H9 (cell line): ENCODE measurements around the gene ZNF544. TPM values are rescaled to one million over a fixed set of nuclear protein-coding genes. Genes with fewer than 3 reads are reported as not detected.

ENCODE experiments used
- DNase-seq: peaks from one replicate; pipeline ENCODE4 v3.0.0-alpha.2; 2017
- H2AFZ ChIP-seq: one replicate; pipeline ENCODE4 v1.6.1; 2013; ENCODE audit warnings: mild to moderate bottlenecking, low read length, control low read depth, moderate library complexity
- H2AK5ac ChIP-seq: 2 replicates; pipeline ENCODE4 v1.6.1; 2013; ENCODE audit warnings: low read length, control low read depth, mixed read lengths; ENCODE audit not compliant: insufficient read length
- H2BK120ac ChIP-seq: one replicate; pipeline ENCODE4 v1.6.1; 2013; ENCODE audit warnings: low read depth, mild to moderate bottlenecking, low read length, control low read depth, inconsistent platforms; ENCODE audit not compliant: poor library complexity, severe bottlenecking
- H2BK12ac ChIP-seq: 2 replicates; pipeline ENCODE4 v1.6.1; 2013; ENCODE audit warnings: low read length, control low read depth, mixed read lengths, low read depth; ENCODE audit not compliant: insufficient read length
- H2BK15ac ChIP-seq: 2 replicates; pipeline ENCODE4 v1.6.1; 2013; ENCODE audit warnings: low read depth, low read length, control low read depth
- H2BK20ac ChIP-seq: one replicate; pipeline ENCODE4 v1.6.1; 2013; ENCODE audit warnings: low read depth, mild to moderate bottlenecking, low read length, control low read depth, inconsistent platforms; ENCODE audit not compliant: poor library complexity, severe bottlenecking
- H2BK5ac ChIP-seq: 2 replicates; pipeline ENCODE4 v1.6.1; 2013; ENCODE audit warnings: low read length, control low read depth, mixed read lengths; ENCODE audit not compliant: insufficient read length
- H3K14ac ChIP-seq: 2 replicates; pipeline ENCODE4 v1.6.1; 2013; ENCODE audit warnings: low read length, control low read depth; ENCODE audit not compliant: insufficient read depth
- H3K18ac ChIP-seq: 2 replicates; pipeline ENCODE4 v1.6.1; 2013; ENCODE audit warnings: low read depth, mild to moderate bottlenecking, mixed read lengths, low read length, control low read depth; ENCODE audit not compliant: insufficient read length
- H3K23ac ChIP-seq: 2 replicates; pipeline ENCODE4 v1.6.1; 2013; ENCODE audit warnings: low read length, control low read depth, mixed read lengths, low read depth; ENCODE audit not compliant: insufficient read length
- H3K23me2 ChIP-seq: 2 replicates; pipeline ENCODE4 v1.6.1; 2013; ENCODE audit warnings: low read depth, mild to moderate bottlenecking, mixed read lengths, low read length, control low read depth; ENCODE audit not compliant: insufficient read length, poor library complexity, severe bottlenecking
- H3K27ac ChIP-seq: 2 replicates; pipeline ENCODE4 v1.5.1; 2013; ENCODE audit warnings: low read length, control low read depth, mixed read lengths, low read depth; ENCODE audit not compliant: insufficient read length
- H3K27me3 ChIP-seq: 2 replicates; pipeline ENCODE4 v1.6.1; 2013; ENCODE audit warnings: low read length, control low read depth, inconsistent platforms; ENCODE audit not compliant: insufficient read depth
- H3K4ac ChIP-seq: 2 replicates; pipeline ENCODE4 v1.6.1; 2013; ENCODE audit warnings: low read depth, mild to moderate bottlenecking, control low read depth, inconsistent platforms, low read length, moderate library complexity
- H3K4me1 ChIP-seq: 2 replicates; pipeline ENCODE4 v1.6.1; 2013; ENCODE audit warnings: low read length, control low read depth, inconsistent platforms; ENCODE audit not compliant: insufficient read depth
- H3K4me2 ChIP-seq: 2 replicates; pipeline ENCODE4 v1.6.1; 2013; ENCODE audit warnings: low read length, control low read depth, mixed read lengths; ENCODE audit not compliant: insufficient read length, insufficient read depth
- H3K56ac ChIP-seq: 2 replicates; pipeline ENCODE4 v1.6.1; 2013; ENCODE audit warnings: low read depth, mild to moderate bottlenecking, mixed read lengths, low read length, control low read depth; ENCODE audit not compliant: insufficient read length
- H3K79me1 ChIP-seq: 2 replicates; pipeline ENCODE4 v1.6.1; 2013; ENCODE audit warnings: low read depth, mild to moderate bottlenecking, moderate library complexity, low read length, control low read depth, inconsistent platforms; ENCODE audit not compliant: insufficient read depth, poor library complexity, severe bottlenecking
- H3K79me2 ChIP-seq: 2 replicates; pipeline ENCODE4 v1.6.1; 2013; ENCODE audit warnings: low read length, control low read depth, inconsistent platforms; ENCODE audit not compliant: insufficient read depth
- H3K9ac ChIP-seq: 2 replicates; pipeline ENCODE4 v1.6.1; 2013; ENCODE audit warnings: low read length, control low read depth, mixed read lengths; ENCODE audit not compliant: insufficient read length; ENCODE audit errors: extremely low read depth
- H3K9me3 ChIP-seq: one replicate; pipeline ENCODE4 v1.6.1; 2013; ENCODE audit warnings: low read depth, low read length, inconsistent platforms; ENCODE audit not compliant: control insufficient read depth
- H3T11ph ChIP-seq: one replicate; pipeline ENCODE4 v1.6.1; 2013; ENCODE audit warnings: mild to moderate bottlenecking, low read length, control low read depth, inconsistent platforms
- H4K20me1 ChIP-seq: one replicate; pipeline ENCODE4 v1.6.1; 2013; ENCODE audit not compliant: control insufficient read depth, insufficient read length, insufficient read depth
- H4K5ac ChIP-seq: 2 replicates; pipeline ENCODE4 v1.6.1; 2013; ENCODE audit warnings: low read depth, mild to moderate bottlenecking, mixed read lengths, low read length, control low read depth; ENCODE audit not compliant: insufficient read length
- H4K8ac ChIP-seq: replicated peaks from 2 replicates; pipeline ENCODE4 v1.6.1; 2013; ENCODE audit warnings: low read length, control low read depth, mixed read lengths, low read depth; ENCODE audit not compliant: insufficient read length
- H4K91ac ChIP-seq: 2 replicates; pipeline ENCODE4 v1.6.1; 2013; ENCODE audit warnings: low read depth, mild to moderate bottlenecking, moderate library complexity, mixed read lengths, low read length, control low read depth; ENCODE audit not compliant: insufficient read length
- H3K27ac Mint-ChIP-seq, 3 experiments: 2 replicates in 2 of 3; 3 replicates in 1 of 3; pipeline ENCODE4 v1.8.0; 2020 to 2021; ENCODE audit warnings: mixed read lengths in 3 of 3, mild to moderate bottlenecking in 1 of 3, moderate library complexity in 1 of 3
- H3K27me3 Mint-ChIP-seq: 2 replicates; pipeline ENCODE4 v1.8.0; 2021; ENCODE audit warnings: low read depth, mild to moderate bottlenecking, moderate library complexity, mixed read lengths
- H3K36me3 Mint-ChIP-seq, 3 experiments: 2 replicates in 2 of 3; 3 replicates in 1 of 3; pipeline ENCODE4 v1.8.0; 2020 to 2021; ENCODE audit warnings: low read depth in 3 of 3, mixed read lengths in 3 of 3; ENCODE audit not compliant: insufficient read depth in 1 of 3
- H3K4me1 Mint-ChIP-seq, 2 experiments: 2 replicates each; pipeline ENCODE4 v1.8.0; 2020; ENCODE audit warnings: mixed read lengths in 2 of 2
- H3K4me3 Mint-ChIP-seq, 2 experiments: 2 replicates in 1 of 2; 3 replicates in 1 of 2; pipeline ENCODE4 v1.8.0; 2020 to 2021; ENCODE audit warnings: mild to moderate bottlenecking in 2 of 2, mixed read lengths in 2 of 2, moderate library complexity in 1 of 2
- H3K9me3 Mint-ChIP-seq, 2 experiments: 2 replicates in 1 of 2; 3 replicates in 1 of 2; pipeline ENCODE4 v1.8.0; 2020; ENCODE audit warnings: mild to moderate bottlenecking in 2 of 2, mixed read lengths in 2 of 2, moderate library complexity in 1 of 2
- WGBS: extraction: QIAGEN DNeasy Blood & Tissue Kit; methylation state at CpG from one replicate; pipeline ENCODE4 v1.1.7; 2013; ENCODE audit warnings: missing lambda C conversion rate, low lambda C conversion rate, mixed read lengths; ENCODE audit not compliant: insufficient read length; ENCODE audit errors: extremely low coverage; 5-methylcytosine and 5-hydroxymethylcytosine counted together
- total RNA-seq: library from RNA; stranded (reverse); gene quantifications from 2 replicates; pipeline ENCODE4 v1.2.1, GENCODE V29; 2021
- TF ChIP-seq, protein P1 (sequence below): fragments of 200-600 bp; sonication (generic); conservative IDR thresholded peaks from 3 replicates; pipeline ENCODE4 v1.8.0; 2021; ENCODE audit warnings: antibody characterized with exemption, mild to moderate bottlenecking

Gene ZNF544
- total RNA-seq, 1 experiment from 2014 or later, result 97.2 TPM

DNA sequence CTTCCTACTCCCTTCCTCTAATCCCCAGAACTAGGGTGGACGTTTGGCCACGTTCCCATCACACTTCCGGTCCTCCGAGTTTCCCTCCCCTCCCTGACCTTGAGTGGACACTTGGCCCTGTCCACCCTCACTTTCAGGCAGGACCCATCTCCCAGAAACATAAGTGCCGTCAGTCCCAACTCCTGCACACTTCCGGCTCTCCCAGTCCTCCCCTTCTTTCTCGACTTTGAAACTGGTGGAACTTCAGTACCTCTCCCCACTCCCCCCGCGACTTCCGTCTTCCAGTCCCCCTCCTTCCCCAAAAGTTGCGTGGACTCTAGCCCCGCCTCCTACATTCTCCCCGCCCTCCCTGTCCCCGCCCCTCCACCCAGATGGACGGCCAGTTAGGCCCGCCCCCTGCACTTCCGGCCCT, 46.1 kb upstream of the ZNF544 start:
- Mint-ChIP-seq H3K9me3 (peaks cover 56 to 82% of the 10 kb centered on the region in 2 experiments), H3K4me3 (peak overlapping the region; percentile 90 to 92), H3K4me1 (peaks cover 4 to 11% of the 10 kb centered on the region in 2 experiments), H3K27me3 (no peaks in the 10 kb centered on the region), H3K36me3 (peaks cover 47 to 65% (median 61%) of the 10 kb centered on the region in 3 experiments), H3K27ac (peak overlapping the region; percentile 64 to 99 (median 86); a peak in 4 of 7 replicates)
- Histone ChIP-seq H3K23me2 (peaks cover 4% of the 10 kb centered on the region), H3K79me1 (no peaks in the 10 kb centered on the region), H4K5ac (no peak overlapping the region), H2BK120ac (no peak overlapping the region), H4K8ac (peak overlapping the region; percentile 23), H2AFZ (no peak overlapping the region), H3K4me1 (no peaks in the 10 kb centered on the region), H2BK15ac (no peak overlapping the region), H3K9me3 (peaks cover 46% of the 10 kb centered on the region), H3K56ac (no peak overlapping the region), H2AK5ac (no peak overlapping the region), H3K27me3 (no peaks in the 10 kb centered on the region), H3K9ac (no peak overlapping the region), H4K91ac (no peak overlapping the region), H3K14ac (no peak overlapping the region), H2BK20ac (no peak overlapping the region), H2BK5ac (no peak overlapping the region), H3K4me2 (peak overlapping the region; percentile 42), H3T11ph (no peak overlapping the region), H2BK12ac (no peak overlapping the region), H3K4ac (no peak overlapping the region), H3K18ac (no peak overlapping the region), H3K27ac (no peak overlapping the region), H3K79me2 (peaks cover 2% of the 10 kb centered on the region; the same call in 1 of the 2 replicates), H3K23ac (no peak overlapping the region), H4K20me1 (no peaks in the 10 kb centered on the region)
- WGBS, result no CpG with 5 or more reads among the region's 17 CpGs
- TF ChIP-seq, protein P1, sequence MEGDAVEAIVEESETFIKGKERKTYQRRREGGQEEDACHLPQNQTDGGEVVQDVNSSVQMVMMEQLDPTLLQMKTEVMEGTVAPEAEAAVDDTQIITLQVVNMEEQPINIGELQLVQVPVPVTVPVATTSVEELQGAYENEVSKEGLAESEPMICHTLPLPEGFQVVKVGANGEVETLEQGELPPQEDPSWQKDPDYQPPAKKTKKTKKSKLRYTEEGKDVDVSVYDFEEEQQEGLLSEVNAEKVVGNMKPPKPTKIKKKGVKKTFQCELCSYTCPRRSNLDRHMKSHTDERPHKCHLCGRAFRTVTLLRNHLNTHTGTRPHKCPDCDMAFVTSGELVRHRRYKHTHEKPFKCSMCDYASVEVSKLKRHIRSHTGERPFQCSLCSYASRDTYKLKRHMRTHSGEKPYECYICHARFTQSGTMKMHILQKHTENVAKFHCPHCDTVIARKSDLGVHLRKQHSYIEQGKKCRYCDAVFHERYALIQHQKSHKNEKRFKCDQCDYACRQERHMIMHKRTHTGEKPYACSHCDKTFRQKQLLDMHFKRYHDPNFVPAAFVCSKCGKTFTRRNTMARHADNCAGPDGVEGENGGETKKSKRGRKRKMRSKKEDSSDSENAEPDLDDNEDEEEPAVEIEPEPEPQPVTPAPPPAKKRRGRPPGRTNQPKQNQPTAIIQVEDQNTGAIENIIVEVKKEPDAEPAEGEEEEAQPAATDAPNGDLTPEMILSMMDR, result no peak
- no peak for DNase-seq
